Breast epithelium (tissue), 4 donors: Measurements from ENCODE around the gene CGB3. TPM values are rescaled to one million over a fixed set of nuclear protein-coding genes. Genes with fewer than 3 reads are reported as not detected.
A peak's percentile ranks its signal among the peaks of the same experiment; 100 is the strongest.

Experiments
- DNase-seq, 2 donors: peaks; one replicate each; pipeline ENCODE4 v3.0.0-alpha.2; 2019; ENCODE audit warnings: low spot score in 2 of 2
- H3K27ac ChIP-seq, 2 donors: fragments of 200-600 bp; sonication (generic) in 1 of 2; one replicate each; pipeline ENCODE4 v1.5.1; 2016 to 2019; ENCODE audit warnings: mild to moderate bottlenecking in 1 of 2
- H3K27me3 ChIP-seq, 2 donors: fragments of 200-600 bp; sonication (generic) in 1 of 2; one replicate each; pipeline versions ENCODE4 v1.5.1 to v1.6.0; 2017 to 2019; ENCODE audit warnings: control low read depth in 1 of 2, mild to moderate bottlenecking in 1 of 2
- H3K36me3 ChIP-seq: fragments of 200-600 bp; one replicate; pipeline ENCODE4 v1.5.1; 2019
- H3K4me1 ChIP-seq, 2 donors: fragments of 200-600 bp; sonication (generic); one replicate each; pipeline ENCODE4 v1.5.1; 2016 to 2019; ENCODE audit warnings: control low read depth in 1 of 2
- H3K4me3 ChIP-seq, 3 donors: fragments of 200-600 bp; sonication (generic); 1 replicate in 2 of 3; 2 replicates in 1 of 3; pipeline ENCODE4 v1.5.1; 2016 to 2019; ENCODE audit warnings: mild to moderate bottlenecking in 3 of 3, moderate library complexity in 2 of 3
- H3K9me3 ChIP-seq, 2 donors: fragments of 200-600 bp; sonication (generic) in 1 of 2; one replicate each; pipeline ENCODE4 v1.5.1; 2016 to 2019; ENCODE audit warnings: control low read depth in 1 of 2
- POLR2A ChIP-seq: fragments of 450-650 bp; IDR thresholded peaks from one replicate; pipeline ENCODE4 v1.6.1; 2016; ENCODE audit warnings: antibody characterized with exemption, mild to moderate bottlenecking, moderate library complexity
- POLR2AphosphoS5 ChIP-seq, 3 donors: sonication (generic); formaldehyde crosslinking; IDR thresholded peaks; one replicate each; pipeline ENCODE4 v1.6.1; 2017; ENCODE audit warnings: antibody characterized with exemption in 3 of 3
- intact Hi-C: fragments of 100-400 bp; cut with DNase I; formaldehyde crosslinking; loops from one replicate; pipeline ENCODE4 v1.15.1; 2023; ENCODE audit warnings: low total_unique reads
- total RNA-seq, 3 donors: library from RNA; depleted of rRNA; stranded (reverse); fragments of >200 nt; gene quantifications; one replicate each; pipeline ENCODE4 v1.1.0, GENCODE V29; 2016
- TF ChIP-seq, protein P1 (sequence below), 3 donors: fragments of 450-650 bp; IDR thresholded peaks; one replicate each; pipeline ENCODE4 v1.5.1; 2016 to 2017; ENCODE audit warnings: antibody characterized with exemption in 3 of 3, mild to moderate bottlenecking in 3 of 3, moderate library complexity in 3 of 3

CGB3 gene
- total RNA-seq, 3 donors from 2014 or later, result not detected

DNA sequence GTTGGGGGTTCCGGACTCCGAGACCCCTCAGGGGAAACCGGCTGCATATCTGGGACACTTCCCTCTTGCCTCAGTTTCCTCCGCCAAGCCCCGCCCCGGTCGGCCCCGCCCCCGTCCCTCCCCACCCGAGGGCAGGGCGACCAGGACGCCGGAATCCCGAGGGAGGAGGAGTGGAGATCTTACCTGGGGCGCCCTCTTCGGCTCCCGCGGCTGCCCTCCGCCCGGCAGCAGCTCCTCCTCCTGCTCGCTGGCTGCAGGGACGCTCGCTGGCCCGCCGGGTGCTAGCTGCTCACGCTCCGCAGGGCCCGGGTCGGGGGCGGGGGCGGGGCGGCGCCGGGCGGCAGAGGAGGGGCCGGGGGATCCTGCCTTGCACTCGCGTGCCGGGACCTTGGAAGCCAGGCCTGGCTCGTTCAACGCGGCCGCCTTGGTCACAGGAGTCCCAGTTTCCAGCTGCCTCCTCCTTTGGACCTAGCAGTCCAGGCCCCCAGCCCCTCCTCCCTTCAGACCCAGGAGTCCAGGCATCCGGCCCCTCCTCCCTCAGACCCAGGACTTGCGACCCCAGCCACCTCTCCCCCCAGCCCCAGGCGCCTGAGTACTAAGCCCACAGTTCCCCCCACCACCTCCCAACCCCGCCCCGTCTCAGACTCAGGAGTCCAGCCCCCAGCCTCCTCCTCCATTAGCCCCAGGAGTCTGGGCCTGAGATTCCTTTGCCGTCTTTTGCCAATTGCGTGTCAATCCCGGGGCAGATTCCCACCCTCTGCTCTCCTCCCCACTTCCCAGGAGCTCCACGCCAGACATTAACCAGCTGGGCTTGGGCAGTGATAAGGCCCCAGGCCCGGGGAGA, 40.9 kb upstream of the CGB3 start, which contains the start of gene NTF4:
NTF4 (minus strand) TSS at position 51 of the 844 bp plus-strand sequence. CDS start 2,821 bp downstream, outside the sequence.
- intact Hi-C loops, result loop anchor here (5.0 kb wide), 1 partner anchor 442 kb away; no protein-coding TSS in a partner anchor
- TF ChIP-seq, protein P1, sequence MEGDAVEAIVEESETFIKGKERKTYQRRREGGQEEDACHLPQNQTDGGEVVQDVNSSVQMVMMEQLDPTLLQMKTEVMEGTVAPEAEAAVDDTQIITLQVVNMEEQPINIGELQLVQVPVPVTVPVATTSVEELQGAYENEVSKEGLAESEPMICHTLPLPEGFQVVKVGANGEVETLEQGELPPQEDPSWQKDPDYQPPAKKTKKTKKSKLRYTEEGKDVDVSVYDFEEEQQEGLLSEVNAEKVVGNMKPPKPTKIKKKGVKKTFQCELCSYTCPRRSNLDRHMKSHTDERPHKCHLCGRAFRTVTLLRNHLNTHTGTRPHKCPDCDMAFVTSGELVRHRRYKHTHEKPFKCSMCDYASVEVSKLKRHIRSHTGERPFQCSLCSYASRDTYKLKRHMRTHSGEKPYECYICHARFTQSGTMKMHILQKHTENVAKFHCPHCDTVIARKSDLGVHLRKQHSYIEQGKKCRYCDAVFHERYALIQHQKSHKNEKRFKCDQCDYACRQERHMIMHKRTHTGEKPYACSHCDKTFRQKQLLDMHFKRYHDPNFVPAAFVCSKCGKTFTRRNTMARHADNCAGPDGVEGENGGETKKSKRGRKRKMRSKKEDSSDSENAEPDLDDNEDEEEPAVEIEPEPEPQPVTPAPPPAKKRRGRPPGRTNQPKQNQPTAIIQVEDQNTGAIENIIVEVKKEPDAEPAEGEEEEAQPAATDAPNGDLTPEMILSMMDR (IDR thresholded peaks at IDR 0.05), result no peak
- no peak for TF ChIP-seq POLR2AphosphoS5 (IDR thresholded peaks at IDR 0.05)
- no peak for TF ChIP-seq POLR2A
- Histone ChIP-seq H3K4me1 (no peaks in the 10 kb centered on the region), H3K27me3 (peaks cover 0 to 15% of the 10 kb centered on the region in 2 donors), H3K36me3 (no peaks in the 10 kb centered on the region), H3K9me3 (no peaks in the 10 kb centered on the region), H3K4me3 (peak within 1 kb of the TSS in 2 of 3 donors; percentile 50 to 67), H3K27ac (peak within 1 kb of the TSS; percentile 81 to 84)
- peak in 1 of 2 donors; percentile 52 for DNase-seq

DNA sequence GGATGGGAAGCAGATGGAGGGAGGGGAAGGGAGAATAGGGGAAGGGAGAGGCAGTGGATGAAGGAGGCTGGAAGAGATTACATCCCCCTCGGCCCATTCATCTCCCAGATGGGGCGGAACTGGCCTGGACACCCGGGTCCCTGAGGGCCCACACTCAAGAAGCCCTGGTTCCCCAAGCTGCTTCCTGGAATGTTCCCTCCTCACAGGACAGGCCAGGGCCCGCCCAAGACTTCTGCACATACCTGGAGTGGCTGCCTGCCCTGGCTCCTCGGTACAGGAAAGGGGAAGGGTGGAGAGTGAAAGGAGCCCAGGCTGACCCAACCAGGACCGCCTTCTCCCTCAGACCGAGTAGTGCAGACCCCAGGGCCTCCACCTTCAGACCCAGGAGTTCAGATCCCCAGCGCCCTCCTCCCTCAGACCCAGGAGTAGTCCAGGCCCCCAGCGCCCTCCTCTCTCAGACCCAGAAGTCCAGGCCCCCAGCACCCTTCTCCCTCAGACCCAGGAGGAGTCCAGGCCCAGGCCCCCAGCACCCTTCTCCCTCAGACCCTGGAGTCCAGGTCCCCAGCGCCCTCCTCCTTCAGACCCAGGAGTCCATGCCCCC, 40.0 kb upstream of the CGB3 start:
- Histone ChIP-seq H3K9me3 (no peaks in the 10 kb centered on the region), H3K4me3 (peak overlapping the region in 2 of 3 donors; percentile 50 to 67), H3K27me3 (peaks cover 0 to 12% of the 10 kb centered on the region in 2 donors), H3K4me1 (no peaks in the 10 kb centered on the region), H3K36me3 (no peaks in the 10 kb centered on the region), H3K27ac (peak overlapping the region; percentile 81 to 84)
- TF ChIP-seq, protein P1 (IDR thresholded peaks at IDR 0.05), result no peak
- TF ChIP-seq POLR2A (no peak), POLR2AphosphoS5 (IDR thresholded peaks at IDR 0.05) (no peak)
- intact Hi-C loops, result no loop called here
- peak in 1 of 2 donors; percentile 88 for DNase-seq

DNA sequence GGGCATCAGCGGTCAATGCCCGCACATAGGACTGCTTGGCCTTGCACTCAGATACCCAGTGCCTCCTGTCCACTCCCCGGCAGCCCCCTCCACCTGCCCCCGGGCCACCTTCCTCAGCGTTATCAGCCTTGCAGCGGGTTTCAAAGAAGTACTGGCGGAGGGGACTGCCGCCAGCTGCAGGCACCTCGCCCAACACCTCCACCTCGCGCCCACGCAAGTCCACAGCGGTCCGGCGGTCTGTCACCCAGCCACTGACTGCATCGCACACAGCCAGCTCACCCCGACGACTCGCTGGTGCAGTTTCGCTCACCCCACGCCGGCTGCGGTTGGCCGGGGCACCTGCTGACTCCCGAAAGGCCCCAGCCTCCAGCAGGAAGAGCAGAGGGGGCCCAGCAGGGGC, 37.3 kb upstream of the CGB3 start:
- H3K27ac ChIP-seq, result no peak overlapping the region
- no peak for DNase-seq
- no peaks in the 10 kb centered on the region for H3K9me3 ChIP-seq
- no peaks in the 10 kb centered on the region for H3K4me1 ChIP-seq
- intact Hi-C loops, result no loop called here
- TF ChIP-seq, protein P1 (IDR thresholded peaks at IDR 0.05), result no peak
- TF ChIP-seq POLR2AphosphoS5 (IDR thresholded peaks at IDR 0.05), result no peak
- no peak for TF ChIP-seq POLR2A
- H3K36me3 ChIP-seq, result no peaks in the 10 kb centered on the region
- H3K4me3 ChIP-seq, result no peak overlapping the region
- peaks cover 0 to 15% of the 10 kb centered on the region in 2 donors for H3K27me3 ChIP-seq

DNA sequence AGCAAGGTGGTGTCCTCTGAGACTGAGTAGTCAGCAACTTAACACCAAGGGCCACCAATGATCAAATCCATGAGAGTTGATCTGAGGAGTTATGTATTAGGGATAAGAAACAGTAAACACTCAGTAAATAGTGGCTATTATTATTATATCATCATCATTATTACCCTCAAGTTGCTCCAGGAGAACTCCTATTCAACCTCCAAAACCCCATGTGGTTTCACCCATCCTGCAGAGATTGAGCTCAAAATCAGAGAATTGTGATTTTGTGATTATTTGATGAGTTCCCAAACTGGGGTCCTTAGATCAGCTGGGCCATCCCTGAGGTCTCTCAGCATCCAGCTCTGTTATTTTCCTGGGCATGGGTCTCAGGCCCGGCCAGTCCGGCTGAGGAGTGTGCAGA, 36.9 kb upstream of the CGB3 start:
- DNase-seq, result no peak
- intact Hi-C loops, result no loop called here
- Histone ChIP-seq H3K27me3 (peaks cover 0 to 15% of the 10 kb centered on the region in 2 donors), H3K36me3 (no peaks in the 10 kb centered on the region), H3K27ac (no peak overlapping the region), H3K9me3 (no peaks in the 10 kb centered on the region), H3K4me3 (no peak overlapping the region), H3K4me1 (no peaks in the 10 kb centered on the region)
- TF ChIP-seq POLR2A (no peak), POLR2AphosphoS5 (IDR thresholded peaks at IDR 0.05) (no peak)
- TF ChIP-seq, protein P1 (IDR thresholded peaks at IDR 0.05), result no peak

DNA sequence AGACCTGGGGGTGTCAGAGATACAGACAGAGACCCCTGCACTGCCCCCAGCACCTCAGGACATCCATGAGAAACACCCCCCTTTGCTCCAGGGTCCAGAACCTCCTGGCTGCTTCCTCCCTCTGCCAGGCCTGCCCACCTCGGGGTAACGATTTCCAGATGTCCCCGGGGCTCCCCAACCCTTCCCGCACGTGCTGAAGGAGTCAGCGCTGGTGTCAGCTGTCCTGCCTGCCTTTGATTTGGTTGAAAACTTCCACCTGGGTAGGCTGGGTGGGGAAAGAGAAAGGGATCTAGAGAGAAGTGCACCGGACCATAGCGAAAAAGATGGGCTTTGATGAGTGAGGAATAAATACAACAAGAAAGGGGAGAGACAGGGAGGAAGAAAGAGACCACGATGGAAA, 34.9 kb upstream of the CGB3 start:
- H3K9me3 ChIP-seq, result no peaks in the 10 kb centered on the region
- TF ChIP-seq POLR2A (no peak), POLR2AphosphoS5 (IDR thresholded peaks at IDR 0.05) (no peak)
- TF ChIP-seq, protein P1 (IDR thresholded peaks at IDR 0.05), result no peak
- no peaks in the 10 kb centered on the region for H3K4me1 ChIP-seq
- no peak overlapping the region for H3K27ac ChIP-seq
- no peak for DNase-seq
- H3K4me3 ChIP-seq, result no peak overlapping the region
- peaks cover 0 to 7% of the 10 kb centered on the region in 2 donors for H3K27me3 ChIP-seq
- intact Hi-C loops, result no loop called here
- no peaks in the 10 kb centered on the region for H3K36me3 ChIP-seq
